ENCODE measurements around the gene RBP3.

Gene RBP3

GRCh38 chr10:47402641-47403301 lies 54.6 kb downstream of the RBP3 start:
- DNase-seq: no peak

- peak; percentile 15 for DNase-seq
Observed at GRCh38 chr10:47403446-47404318, 55.5 kb downstream of the RBP3 start.

- no peak for DNase-seq
Observed at GRCh38 chr10:47404446-47404845, 56.3 kb downstream of the RBP3 start.

DNA sequence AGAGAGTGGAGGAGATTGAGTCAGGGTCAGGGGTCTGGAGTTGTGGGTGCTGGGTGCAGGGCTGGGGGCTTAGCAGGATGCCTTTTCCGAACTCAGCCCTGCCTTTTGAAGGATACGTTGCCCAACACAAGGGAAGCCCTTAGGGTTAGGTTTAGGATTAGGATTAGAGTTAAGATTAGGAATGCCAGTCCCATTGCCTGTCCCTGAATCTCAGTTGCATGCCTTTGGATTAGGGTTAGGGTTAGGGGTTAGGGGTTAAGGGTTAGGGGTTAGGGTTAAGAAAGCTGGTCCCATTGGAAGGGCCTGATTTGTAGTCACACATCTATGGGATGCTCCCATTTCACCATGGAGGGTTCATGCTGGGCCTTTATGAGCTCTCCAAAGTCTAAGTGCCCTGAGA lies 56.8 kb downstream of the RBP3 start:
- DNase-seq: no peak

DNA sequence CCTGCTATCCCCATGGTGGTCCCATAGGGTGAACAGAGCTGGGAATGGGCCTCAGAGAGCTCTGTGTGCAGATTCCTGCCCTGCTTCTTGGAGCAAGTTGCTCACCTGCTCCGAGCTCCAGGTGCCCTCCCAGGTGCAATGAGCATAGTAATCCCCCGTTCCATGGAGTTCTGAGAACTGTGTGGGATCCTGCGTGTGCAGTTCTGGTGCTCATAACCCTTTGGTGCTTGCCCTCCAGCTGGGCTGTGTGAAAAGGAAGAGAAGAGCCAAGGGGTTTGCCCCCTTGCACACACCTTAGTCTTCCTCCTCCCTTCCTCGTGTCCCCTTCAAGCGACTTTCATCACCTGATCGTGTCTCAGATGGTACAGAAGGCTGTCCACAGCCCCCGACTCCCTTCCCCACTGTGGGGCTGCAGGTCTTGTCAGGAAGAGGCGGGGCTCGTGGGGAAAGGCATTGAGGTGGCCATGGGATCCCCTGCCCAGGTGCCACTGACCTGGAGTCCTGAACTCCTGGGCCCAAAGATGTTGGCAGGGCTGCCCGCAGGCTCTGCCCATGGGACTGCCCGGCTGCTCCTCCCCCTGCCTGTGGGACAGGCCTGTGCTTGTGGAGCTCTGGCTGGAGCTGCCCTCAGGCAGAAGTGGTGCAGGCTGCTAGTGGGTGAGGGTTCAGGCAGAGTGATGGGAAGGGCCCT lies 57.8 kb downstream of the RBP3 start:
- no peak for DNase-seq

DNA sequence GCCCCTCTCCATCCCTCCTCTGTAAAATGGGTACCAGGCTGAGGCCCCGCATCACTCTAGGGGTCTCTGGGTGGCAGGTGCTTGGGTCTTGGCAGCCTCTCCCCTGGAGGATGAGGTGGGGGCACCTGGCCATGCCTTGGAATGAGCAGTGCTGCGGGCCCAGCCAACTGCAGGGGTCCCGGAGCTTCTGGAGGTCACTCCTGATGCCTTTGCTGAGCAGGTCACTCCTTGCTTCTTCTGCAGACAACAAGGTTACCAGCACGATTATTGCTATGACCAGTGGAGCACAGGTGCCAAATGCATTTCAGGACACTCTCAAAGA lies 58.3 kb downstream of the RBP3 start:
- no peak for DNase-seq

DNA sequence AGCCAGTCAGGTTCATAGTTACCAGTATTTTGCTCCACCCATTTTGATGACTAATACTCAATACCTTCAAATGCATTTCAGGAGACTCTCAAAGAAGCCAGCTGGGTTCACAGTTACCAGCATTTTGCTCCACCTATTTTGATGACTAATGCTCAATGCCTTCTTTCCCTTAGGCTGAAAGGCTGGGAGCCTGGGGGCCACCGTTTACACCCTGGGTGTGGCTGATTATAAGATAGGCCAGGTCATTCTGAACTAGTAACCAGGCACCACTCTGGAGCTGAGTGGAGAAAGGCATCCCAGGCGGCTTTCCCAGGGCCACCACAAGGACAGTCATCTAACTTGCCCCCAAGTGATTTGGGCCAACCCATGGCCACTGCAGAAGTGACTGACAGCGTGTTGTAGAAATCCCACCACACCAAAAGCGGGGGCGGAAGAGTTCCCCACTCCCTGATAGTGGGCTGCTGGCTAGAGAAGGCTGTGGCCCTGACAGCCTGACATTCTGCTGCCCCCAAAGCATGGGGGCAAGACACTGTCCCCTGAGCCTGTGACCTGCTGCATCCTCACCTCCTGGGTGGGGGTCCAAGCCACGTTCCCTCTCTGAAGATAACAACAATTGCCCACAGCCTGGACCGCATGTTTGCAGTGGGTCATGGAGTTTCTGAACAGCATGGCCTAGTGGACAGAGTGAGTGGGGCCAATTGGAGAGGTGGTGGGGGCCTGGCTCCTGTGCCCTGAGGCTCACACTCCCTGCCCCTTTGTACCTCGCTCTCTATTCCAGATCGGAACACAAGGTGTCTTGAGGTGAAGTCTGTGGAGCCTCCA lies 58.9 kb downstream of the RBP3 start:
- DNase-seq: no peak
